Kasumi-1 (cell line): ENCODE measurements around the gene SMIM22.

Experiments
- DNase-seq, 2 experiments: peaks; one replicate each; lab custom pipeline; 2025; lab: John Stamatoyannopoulos, UW

Gene SMIM22

GRCh38 chr16:4795181-4795827 is at the start of gene SMIM22:
Gene SMIM22, plus strand, starts transcription at chr16:4795369. Its CDS starts 366 bp downstream, at chr16:4795735.
- no peak for DNase-seq

- no peak for DNase-seq
Measured at GRCh38 chr16:4746215-4746614, 49.0 kb upstream of the SMIM22 start.

GRCh38 chr16:4746991-4747574 is 48.1 kb upstream of the SMIM22 start:
- DNase-seq: no peak

- DNase-seq: no peak
Measured at GRCh38 chr16:4747906-4748681, 47.1 kb upstream of the SMIM22 start.

- no peak for DNase-seq
Measured at GRCh38 chr16:4748682-4749411, 46.3 kb upstream of the SMIM22 start.

- DNase-seq: no peak
Measured at GRCh38 chr16:4749700-4750257, 45.4 kb upstream of the SMIM22 start.

- DNase-seq: no peak
Measured at GRCh38 chr16:4750896-4751295, 44.3 kb upstream of the SMIM22 start.

GRCh38 chr16:4752351-4753100 is 42.6 kb upstream of the SMIM22 start:
- DNase-seq: no peak

- no peak for DNase-seq
Measured at GRCh38 chr16:4753227-4753626, 41.9 kb upstream of the SMIM22 start.

- no peak for DNase-seq
Measured at GRCh38 chr16:4754865-4755264, 40.3 kb upstream of the SMIM22 start.

GRCh38 chr16:4755687-4756086 is 39.5 kb upstream of the SMIM22 start:
- DNase-seq: no peak

- DNase-seq: no peak
Measured at GRCh38 chr16:4760221-4760910, 34.8 kb upstream of the SMIM22 start.

- no peak for DNase-seq
Measured at GRCh38 chr16:4762205-4762604, 33.0 kb upstream of the SMIM22 start.

GRCh38 chr16:4763791-4764190 is 31.4 kb upstream of the SMIM22 start:
- DNase-seq: no peak

- no peak for DNase-seq
Measured at GRCh38 chr16:4765511-4766474, 29.4 kb upstream of the SMIM22 start.

- peak; percentile 38 to 55 for DNase-seq
Measured at GRCh38 chr16:4766875-4767628, 28.1 kb upstream of the SMIM22 start, which contains the start of gene ZNF500. Gene ZNF500, minus strand, starts transcription at chr16:4767162. Its CDS starts 1,184 bp downstream, at chr16:4765978.

- peak in 1 of 2 experiments; percentile 8 for DNase-seq
Measured at GRCh38 chr16:4767872-4768548, 27.2 kb upstream of the SMIM22 start.
